CD4-positive, alpha-beta memory T cell (primary cell): ENCODE results near the gene GALNT10. TPM values are rescaled to one million over a fixed set of nuclear protein-coding genes. Genes with fewer than 3 reads are reported as not detected.
A peak's percentile ranks its signal among the peaks of the same experiment; 100 is the strongest.

Experiments
- CTCF ChIA-PET: fragments of 350-600 bp; sonication (Branson Sonifier 250); formaldehyde crosslinking; loops from one replicate; lab custom pipeline; 2021; ENCODE audit warnings: inconsistent platforms; ENCODE audit not compliant: partially characterized antibody; lab: Charles Lee
- POLR2A ChIA-PET: fragments of 350-600 bp; sonication (Branson Sonifier 250); formaldehyde crosslinking; loops from one replicate; lab custom pipeline; 2021; ENCODE audit not compliant: partially characterized antibody; lab: Charles Lee
- DNase-seq, 5 donors: peaks; one replicate each; pipeline versions ENCODE4 v3.0.0 to v3.0.0-alpha.2; 2020 to 2022; ENCODE audit warnings: mixed read lengths in 1 of 5
- H3K27ac ChIP-seq: one replicate; pipeline ENCODE4 v1.7.0; 2013; ENCODE audit warnings: low read depth, low read length
- H3K27me3 ChIP-seq: 2 replicates; pipeline ENCODE4 v1.7.0; 2013; ENCODE audit warnings: mild to moderate bottlenecking, low read length, moderate library complexity; ENCODE audit not compliant: insufficient read depth
- H3K36me3 ChIP-seq: 2 replicates; pipeline ENCODE4 v1.7.0; 2013; ENCODE audit warnings: mild to moderate bottlenecking, low read length, moderate library complexity; ENCODE audit not compliant: insufficient read depth
- H3K4me1 ChIP-seq: 2 replicates; pipeline ENCODE4 v1.7.0; 2013; ENCODE audit warnings: mild to moderate bottlenecking, low read length, moderate library complexity; ENCODE audit not compliant: insufficient read depth
- H3K4me3 ChIP-seq, 2 donors: one replicate each; pipeline ENCODE4 v1.7.0; 2013; ENCODE audit warnings: low read length in 2 of 2, mild to moderate bottlenecking in 1 of 2
- H3K9me3 ChIP-seq, 2 donors: one replicate each; pipeline ENCODE4 v1.7.0; 2013; ENCODE audit warnings: low read length in 2 of 2, control low read depth in 1 of 2; ENCODE audit not compliant: control insufficient read depth in 1 of 2
- H3K27ac Mint-ChIP-seq, 7 donors: one replicate each; pipeline ENCODE4 v1.8.0; 2020 to 2021; ENCODE audit warnings: mixed read lengths in 7 of 7, mild to moderate bottlenecking in 6 of 7, inconsistent platforms in 3 of 7, moderate library complexity in 3 of 7
- H3K27me3 Mint-ChIP-seq, 2 donors: one replicate each; pipeline ENCODE4 v1.8.0; 2020 to 2021; ENCODE audit warnings: mixed read lengths in 2 of 2
- H3K36me3 Mint-ChIP-seq, 2 donors: one replicate each; pipeline ENCODE4 v1.8.0; 2020 to 2021; ENCODE audit warnings: mixed read lengths in 2 of 2, inconsistent platforms in 1 of 2, mild to moderate bottlenecking in 1 of 2
- H3K4me1 Mint-ChIP-seq, 4 donors: one replicate each; pipeline ENCODE4 v1.8.0; 2020 to 2021; ENCODE audit warnings: mixed read lengths in 4 of 4, mild to moderate bottlenecking in 1 of 4
- H3K4me3 Mint-ChIP-seq, 8 donors: one replicate each; pipeline ENCODE4 v1.8.0; 2020 to 2021; ENCODE audit warnings: mixed read lengths in 8 of 8, mild to moderate bottlenecking in 7 of 8, moderate library complexity in 6 of 8, inconsistent platforms in 3 of 8
- H3K9me3 Mint-ChIP-seq, 8 donors: one replicate each; pipeline ENCODE4 v1.8.0; 2020 to 2021; ENCODE audit warnings: mixed read lengths in 8 of 8, mild to moderate bottlenecking in 5 of 8, inconsistent platforms in 3 of 8, moderate library complexity in 1 of 8
- intact Hi-C: fragments of 100-400 bp; cut with micrococcal nuclease; formaldehyde crosslinking; loops from one replicate; pipeline ENCODE4 v1.15.1; 2023
- polyA plus RNA-seq, 2 donors: library from polyadenylated mRNA; unstranded; fragments of 300-500 nt; fragmentation: Illumina TruSeq; gene quantifications; one replicate each; pipeline ENCODE4 v1.2.3, GENCODE V29; 2021
- total RNA-seq, 2 experiments: library from RNA; stranded (reverse); gene quantifications; one replicate each; pipeline ENCODE4 v1.2.3, GENCODE V29; 2021

Gene GALNT10, protein sequence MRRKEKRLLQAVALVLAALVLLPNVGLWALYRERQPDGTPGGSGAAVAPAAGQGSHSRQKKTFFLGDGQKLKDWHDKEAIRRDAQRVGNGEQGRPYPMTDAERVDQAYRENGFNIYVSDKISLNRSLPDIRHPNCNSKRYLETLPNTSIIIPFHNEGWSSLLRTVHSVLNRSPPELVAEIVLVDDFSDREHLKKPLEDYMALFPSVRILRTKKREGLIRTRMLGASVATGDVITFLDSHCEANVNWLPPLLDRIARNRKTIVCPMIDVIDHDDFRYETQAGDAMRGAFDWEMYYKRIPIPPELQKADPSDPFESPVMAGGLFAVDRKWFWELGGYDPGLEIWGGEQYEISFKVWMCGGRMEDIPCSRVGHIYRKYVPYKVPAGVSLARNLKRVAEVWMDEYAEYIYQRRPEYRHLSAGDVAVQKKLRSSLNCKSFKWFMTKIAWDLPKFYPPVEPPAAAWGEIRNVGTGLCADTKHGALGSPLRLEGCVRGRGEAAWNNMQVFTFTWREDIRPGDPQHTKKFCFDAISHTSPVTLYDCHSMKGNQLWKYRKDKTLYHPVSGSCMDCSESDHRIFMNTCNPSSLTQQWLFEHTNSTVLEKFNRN
- total RNA-seq (10 to 100 TPM; 32.8 to 35.7 TPM), polyA plus RNA-seq (10 to 100 TPM in 1 of 2 donors, 1 to 10 TPM in 1; 9.6 to 20.7 TPM)

GRCh38 chr5:154190595-154191304 lies at the start of gene GALNT10:
Gene GALNT10 (plus strand): TSS chr5:154190733. CDS start chr5:154190867, 134 bp downstream.
- Mint-ChIP-seq H3K4me1 (peaks cover 32 to 62% (median 46%) of the 10 kb centered on the region in 4 donors), H3K9me3 (peaks cover 0 to 2% (median 0%) of the 10 kb centered on the region in 8 donors), H3K36me3 (peaks cover 7 to 14% of the 10 kb centered on the region in 2 donors), H3K4me3 (peak within 1 kb of the TSS; percentile 91 to 97 (median 96)), H3K27ac (peak within 1 kb of the TSS; percentile 88 to 98 (median 93)), H3K27me3 (no peaks in the 10 kb centered on the region)
- Histone ChIP-seq H3K4me1 (peaks cover 36% of the 10 kb centered on the region), H3K36me3 (no peaks in the 10 kb centered on the region), H3K27me3 (no peaks in the 10 kb centered on the region), H3K9me3 (no peaks in the 10 kb centered on the region), H3K4me3 (peak within 1 kb of the TSS; percentile 31 to 76), H3K27ac (peak within 1 kb of the TSS; percentile 64)
- intact Hi-C loops = loop anchor here (1.0 to 5.0 kb wide), 6 partner anchors 8 to 567 kb away; partner anchors contain the start of genes FAM114A2, LARP1, MFAP3 and SAP30L
- CTCF ChIA-PET = interaction anchor here (0.9 to 6.8 kb wide), 14 partner anchors 9 to 214 kb away, joined by 3 to 61 read pairs (median 5); partner anchors contain the start of genes FAM114A2 and MFAP3
- POLR2A ChIA-PET = interaction anchor here (0.7 to 7.3 kb wide), 24 partner anchors 9 to 639 kb away, joined by 3 to 105 read pairs (median 7); partner anchors contain the start of genes FAM114A2 and MFAP3
- DNase-seq = peak; percentile 60 to 85 (median 79)

DNA sequence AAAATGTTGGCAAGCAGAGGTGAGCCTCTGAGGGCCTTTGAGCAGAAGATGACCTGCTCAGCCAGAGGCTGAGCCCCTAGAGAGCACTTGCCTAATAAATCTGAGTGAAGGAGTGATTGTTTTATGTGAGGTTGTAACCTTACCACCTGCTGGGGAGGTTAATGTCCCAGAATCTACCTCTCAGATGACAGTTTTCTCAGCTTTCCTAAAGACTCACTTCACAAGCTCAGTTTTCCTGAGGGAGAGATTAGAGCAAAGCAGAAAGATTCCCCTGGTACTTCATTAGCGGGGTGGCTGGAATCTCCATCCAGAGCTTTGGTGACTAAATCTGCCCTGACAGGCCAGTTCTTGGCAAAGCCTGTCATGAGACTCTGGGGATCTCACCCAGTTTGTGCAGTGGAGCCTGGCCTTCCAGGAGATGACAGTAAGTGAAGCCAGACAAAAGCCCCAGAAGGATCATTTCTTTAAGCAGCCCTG lies 48.8 kb upstream of the GALNT10 start:
- H3K4me1 ChIP-seq = no peaks in the 10 kb centered on the region
- H3K4me3 Mint-ChIP-seq = no peak overlapping the region
- H3K9me3 Mint-ChIP-seq = no peaks in the 10 kb centered on the region
- H3K4me3 ChIP-seq = no peak overlapping the region
- H3K27me3 Mint-ChIP-seq = peaks cover 0 to 4% of the 10 kb centered on the region in 2 donors
- intact Hi-C loops = no loop called here
- H3K27ac Mint-ChIP-seq = no peak overlapping the region
- no peak for DNase-seq
- H3K36me3 ChIP-seq = no peaks in the 10 kb centered on the region
- CTCF ChIA-PET = interaction anchor here (1.0 kb wide), 1 partner anchor 263 kb away, joined by 3 read pairs; no protein-coding TSS in a partner anchor
- H3K9me3 ChIP-seq = no peaks in the 10 kb centered on the region
- POLR2A ChIA-PET = no interaction called here
- H3K36me3 Mint-ChIP-seq = no peaks in the 10 kb centered on the region
- no peaks in the 10 kb centered on the region for H3K27me3 ChIP-seq
- no peaks in the 10 kb centered on the region for H3K4me1 Mint-ChIP-seq
- H3K27ac ChIP-seq = no peak overlapping the region

DNA sequence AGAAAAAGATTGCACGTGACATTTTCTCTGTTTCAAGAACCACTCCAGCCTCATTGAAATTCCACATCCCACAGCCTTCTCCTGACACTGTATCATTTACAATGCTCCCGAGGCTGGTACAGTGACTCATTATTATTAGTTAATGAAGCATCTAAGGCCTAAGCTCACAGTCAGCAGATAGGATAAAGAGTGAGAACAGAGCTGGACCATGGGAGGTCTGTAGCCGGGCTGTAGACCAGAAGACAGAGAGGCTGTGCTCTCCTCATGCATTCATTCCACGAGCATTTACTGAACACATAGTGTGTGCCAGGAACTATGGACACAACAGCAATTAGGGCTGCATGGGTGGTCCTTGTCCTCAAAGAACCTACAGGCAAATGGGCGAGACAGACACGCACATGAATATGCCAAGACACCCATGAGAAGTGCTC lies 47.3 kb upstream of the GALNT10 start:
- H3K4me3 ChIP-seq = no peak overlapping the region
- Mint-ChIP-seq H3K4me3 (no peak overlapping the region), H3K27ac (no peak overlapping the region), H3K36me3 (no peaks in the 10 kb centered on the region), H3K9me3 (no peaks in the 10 kb centered on the region), H3K27me3 (peaks cover 0 to 4% of the 10 kb centered on the region in 2 donors), H3K4me1 (no peaks in the 10 kb centered on the region)
- intact Hi-C loops = no loop called here
- H3K27ac ChIP-seq = no peak overlapping the region
- no peaks in the 10 kb centered on the region for H3K9me3 ChIP-seq
- ChIA-PET POLR2A (no interaction called here), CTCF (no interaction called here)
- no peaks in the 10 kb centered on the region for H3K27me3 ChIP-seq
- no peak for DNase-seq
- H3K4me1 ChIP-seq = no peaks in the 10 kb centered on the region
- H3K36me3 ChIP-seq = no peaks in the 10 kb centered on the region

GRCh38 chr5:154145268-154145667 lies 45.3 kb upstream of the GALNT10 start:
- no peak overlapping the region for H3K27ac ChIP-seq
- DNase-seq = no peak
- Mint-ChIP-seq H3K36me3 (no peaks in the 10 kb centered on the region), H3K4me3 (no peak overlapping the region), H3K27ac (no peak overlapping the region), H3K9me3 (no peaks in the 10 kb centered on the region), H3K27me3 (peaks cover 0 to 4% of the 10 kb centered on the region in 2 donors), H3K4me1 (no peaks in the 10 kb centered on the region)
- H3K4me3 ChIP-seq = no peak overlapping the region
- no peaks in the 10 kb centered on the region for H3K36me3 ChIP-seq
- no peaks in the 10 kb centered on the region for H3K9me3 ChIP-seq
- CTCF ChIA-PET = interaction anchor here (1.0 kb wide), 1 partner anchor 14 kb away, joined by 3 read pairs; no protein-coding TSS in a partner anchor
- H3K4me1 ChIP-seq = no peaks in the 10 kb centered on the region
- POLR2A ChIA-PET = no interaction called here
- H3K27me3 ChIP-seq = no peaks in the 10 kb centered on the region
- intact Hi-C loops = no loop called here

- peaks cover 0 to 4% of the 10 kb centered on the region in 2 donors for H3K27me3 Mint-ChIP-seq
- no peak overlapping the region for H3K27ac Mint-ChIP-seq
- ChIA-PET CTCF (interaction anchor here (1.2 kb wide), 1 partner anchor 11 kb away, joined by 3 read pairs; no protein-coding TSS in a partner anchor), POLR2A (no interaction called here)
- no peaks in the 10 kb centered on the region for H3K4me1 Mint-ChIP-seq
- no peaks in the 10 kb centered on the region for H3K36me3 Mint-ChIP-seq
- no peak overlapping the region for H3K4me3 Mint-ChIP-seq
- no peaks in the 10 kb centered on the region for H3K9me3 ChIP-seq
- H3K36me3 ChIP-seq = no peaks in the 10 kb centered on the region
- H3K4me3 ChIP-seq = no peak overlapping the region
- H3K4me1 ChIP-seq = no peaks in the 10 kb centered on the region
- no peak for DNase-seq
- intact Hi-C loops = no loop called here
- no peaks in the 10 kb centered on the region for H3K27me3 ChIP-seq
- no peak overlapping the region for H3K27ac ChIP-seq
- no peaks in the 10 kb centered on the region for H3K9me3 Mint-ChIP-seq
Measured at GRCh38 chr5:154146409-154146808, 44.1 kb upstream of the GALNT10 start.

- H3K36me3 ChIP-seq = no peaks in the 10 kb centered on the region
- DNase-seq = no peak
- Mint-ChIP-seq H3K4me1 (no peaks in the 10 kb centered on the region), H3K27ac (no peak overlapping the region), H3K4me3 (no peak overlapping the region), H3K27me3 (peaks cover 0 to 11% of the 10 kb centered on the region in 2 donors), H3K36me3 (no peaks in the 10 kb centered on the region), H3K9me3 (no peaks in the 10 kb centered on the region)
- no peaks in the 10 kb centered on the region for H3K9me3 ChIP-seq
- intact Hi-C loops = no loop called here
- ChIA-PET POLR2A (no interaction called here), CTCF (interaction anchor here (1.0 to 1.2 kb wide), 2 partner anchors 9 kb away, joined by 3 read pairs; no protein-coding TSS in a partner anchor)
- H3K27ac ChIP-seq = no peak overlapping the region
- H3K4me1 ChIP-seq = no peaks in the 10 kb centered on the region
- no peaks in the 10 kb centered on the region for H3K27me3 ChIP-seq
- H3K4me3 ChIP-seq = no peak overlapping the region
Measured at GRCh38 chr5:154147666-154148065, 42.9 kb upstream of the GALNT10 start.
